GM12878 (cell line): ENCODE measurements around the gene CFDP1. TPM values are rescaled to one million over a fixed set of nuclear protein-coding genes. Genes with fewer than 3 reads are reported as not detected.
A peak's percentile ranks its signal among the peaks of the same experiment; 100 is the strongest.

Experiments
- ATF2 ChIP-seq: IDR thresholded peaks from 2 replicates; pipeline ENCODE4 v1.6.1; 2012; ENCODE audit warnings: low read length, inconsistent platforms
- BCL3 ChIP-seq: IDR thresholded peaks from 2 replicates; pipeline ENCODE4 v1.6.1; 2011; ENCODE audit warnings: borderline replicate concordance, low read depth, mild to moderate bottlenecking, moderate library complexity, low read length; ENCODE audit not compliant: insufficient read depth, poor library complexity, severe bottlenecking
- CBX5 ChIP-seq: sonication (generic); IDR thresholded peaks from 2 replicates; pipeline ENCODE4 v1.6.1; 2016; ENCODE audit warnings: low read depth, moderate library complexity, mild to moderate bottlenecking, inconsistent platforms
- IKZF2 ChIP-seq, 2 experiments: fragments of 450-650 bp; IDR thresholded peaks; 2 replicates each; pipeline ENCODE4 v1.6.1; 2017; ENCODE audit warnings: mild to moderate bottlenecking in 2 of 2, moderate library complexity in 2 of 2
- IRF5 ChIP-seq: fragments of 450-650 bp; IDR thresholded peaks from 2 replicates; pipeline ENCODE4 v1.6.1; 2017; ENCODE audit warnings: borderline replicate concordance
- KLF5 ChIP-seq: fragments of 450-650 bp; IDR thresholded peaks from 2 replicates; pipeline ENCODE4 v1.6.1; 2014; ENCODE audit warnings: mild to moderate bottlenecking; ENCODE audit not compliant: partially characterized antibody
- LARP7 ChIP-seq: fragments of 450-650 bp; IDR thresholded peaks from 2 replicates; pipeline ENCODE4 v1.6.1; 2017; ENCODE audit warnings: mild to moderate bottlenecking
- NBN ChIP-seq: fragments of 450-650 bp; IDR thresholded peaks from 2 replicates; pipeline ENCODE4 v1.6.1; 2016
- PAX5 ChIP-seq: IDR thresholded peaks from 2 replicates; pipeline ENCODE4 v1.6.1; 2011; ENCODE audit warnings: low read depth, low read length, borderline replicate concordance
- POLR2AphosphoS2 ChIP-seq: IDR thresholded peaks from 2 replicates; pipeline ENCODE4 v1.6.1; 2011; ENCODE audit warnings: low read depth, mild to moderate bottlenecking, low read length, improper control_type of control experiment, moderate library complexity
- RELB ChIP-seq: fragments of 450-650 bp; IDR thresholded peaks from 2 replicates; pipeline ENCODE4 v1.6.1; 2017; ENCODE audit warnings: low read depth, mild to moderate bottlenecking, moderate library complexity
- SUPT20H ChIP-seq: IDR thresholded peaks from 2 replicates; pipeline ENCODE4 v1.6.1; 2011; ENCODE audit warnings: low read depth, mild to moderate bottlenecking, low read length, moderate library complexity, borderline replicate concordance; ENCODE audit not compliant: control insufficient read depth
- ZBTB11 ChIP-seq: fragments of 450-650 bp; formaldehyde crosslinking; IDR thresholded peaks from 2 replicates; pipeline ENCODE4 v1.5.0; 2022; ENCODE audit warnings: mild to moderate bottlenecking, missing genetic modification characterization
- ZNF592 ChIP-seq: fragments of 450-650 bp; IDR thresholded peaks from 2 replicates; pipeline ENCODE4 v1.6.1; 2017; ENCODE audit warnings: mild to moderate bottlenecking, moderate library complexity
- polyA plus RNA-seq, 11 experiments: library from polyadenylated mRNA; depleted of rRNA in 4 of 11; unstranded in 6 of 11; stranded (reverse) in 5 of 11; fragments of >200 nt; fragmentation: Nextera tagmentation in 4 of 11; fragmentation: Illumina TruSeq in 1 of 11; extraction: Ambion mirVana in 4 of 11; extraction: Trizol in 1 of 11; gene quantifications; 1 replicate in 1 of 11; 2 replicates in 10 of 11; pipeline versions ENCODE4 v1.2.1 to v1.2.3, GENCODE V29; 2011 to 2016; ENCODE audit warnings: inconsistent platforms in 2 of 11, missing spikeins in 2 of 11, low read depth in 1 of 11
- total RNA-seq, 4 experiments: library from RNA; depleted of rRNA in 3 of 4; stranded (reverse); fragments of >200 nt in 3 of 4; fragmentation: Illumina TruSeq in 1 of 4; extraction: Trizol in 1 of 4; gene quantifications; 2 replicates each; pipeline versions ENCODE4 v1.2.1 to v1.2.3, GENCODE V29; 2013 to 2021

The CFDP1 gene
- total and polyA plus RNA-seq, 10 of the 15 experiments (the other 5 are each of a cell fraction or from before 2014, with no cell fraction given) = 22.3 to 64.8 (median 36.7) TPM

DNA sequence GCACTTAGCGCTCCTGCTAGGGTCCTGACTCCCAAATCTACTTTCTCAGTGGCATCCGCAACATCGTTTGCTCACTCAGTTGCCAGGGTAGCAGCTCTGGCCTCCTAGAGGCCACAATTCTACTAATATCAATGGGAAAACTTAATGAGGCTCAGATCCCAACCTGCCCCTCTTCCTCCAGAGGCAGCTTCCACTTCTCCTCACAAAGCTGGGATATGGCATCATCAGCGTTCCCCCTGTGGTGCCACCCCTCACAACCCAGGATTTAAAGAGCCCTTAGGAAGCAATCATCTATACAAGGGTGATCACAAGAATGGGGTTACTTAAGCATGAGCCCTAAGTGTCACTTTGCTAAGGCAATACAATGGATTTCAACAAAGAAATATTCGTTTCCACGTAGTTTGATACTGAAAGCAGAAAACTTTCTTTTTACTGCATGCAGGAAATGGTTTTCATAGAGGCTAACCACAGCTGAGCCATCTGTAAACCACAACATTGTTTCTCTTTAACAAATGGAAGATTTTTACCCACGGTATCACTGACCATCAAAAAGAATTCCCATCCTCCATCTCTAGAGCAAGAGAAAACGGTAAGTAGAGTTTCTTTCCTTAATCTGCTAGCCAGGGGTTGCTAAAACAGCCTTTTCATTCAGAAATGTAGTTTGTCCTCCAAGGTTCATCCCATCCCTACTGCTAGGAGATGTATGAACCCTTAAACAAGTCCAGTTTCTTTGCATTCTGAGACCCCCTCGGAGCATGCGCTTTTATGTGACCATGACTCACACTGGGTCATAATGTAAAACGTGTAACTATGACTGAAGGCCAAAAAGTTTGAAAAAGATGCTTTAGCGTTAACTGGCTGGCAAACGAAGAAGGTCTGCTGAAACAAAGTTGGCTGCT, 113.5 kb downstream of the CFDP1 start (continued):
- TF ChIP-seq RELB (peak; percentile 74), LARP7 (no peak), IKZF2 (IDR thresholded peaks at IDR 0.05) (peak; percentile 84 to 91), ZBTB11 (CRISPR knock-in tag) (no peak), CBX5 (peak; percentile 67; the same call in 1 of the 2 replicates), ZNF592 (0 out of 2 replicates have a peak, but pooled peaks have one; percentile 12), KLF5 (no peak), SUPT20H (no peak), BCL3 (peak; percentile 25), POLR2AphosphoS2 (no peak), PAX5 (peak; percentile 71; the same call in 1 of the 2 replicates), IRF5 (peak; percentile 37; the same call in 1 of the 2 replicates), ATF2 (peak; percentile 93), NBN (0 out of 2 replicates have a peak, but pooled peaks have one; percentile 37)
